HG03460 (cell line): ENCODE data around the gene MMS22L.

ENCODE experiments used
- ATAC-seq: cut with Tn5 transposase; IDR thresholded peaks from one replicate; pipeline ENCODE4 v1.9.1; 2021; ENCODE audit not compliant: unreplicated experiment

MMS22L gene

GRCh38 chr6:97095311-97095850 lies 187.6 kb downstream of the MMS22L start:
- no peak for ATAC-seq

DNA sequence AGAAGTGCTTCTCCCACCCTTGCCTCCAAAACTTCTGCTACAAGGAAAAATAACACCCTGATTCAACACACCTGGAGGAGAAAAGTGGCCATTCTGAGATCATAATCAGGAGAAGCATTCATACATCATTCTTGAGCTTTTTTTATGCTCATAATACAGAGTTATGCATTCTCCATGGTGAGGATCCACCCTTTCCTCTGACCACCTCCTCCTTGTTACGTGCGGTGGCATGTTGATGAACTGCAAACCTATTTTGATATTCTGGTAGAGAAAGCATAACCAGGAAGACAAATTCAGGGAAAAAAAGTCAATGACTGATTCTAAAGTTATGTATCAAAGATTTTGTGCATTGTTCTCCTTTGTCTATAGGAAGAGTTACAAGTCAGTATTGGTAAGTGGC lies 188.6 kb downstream of the MMS22L start:
- no peak for ATAC-seq

DNA sequence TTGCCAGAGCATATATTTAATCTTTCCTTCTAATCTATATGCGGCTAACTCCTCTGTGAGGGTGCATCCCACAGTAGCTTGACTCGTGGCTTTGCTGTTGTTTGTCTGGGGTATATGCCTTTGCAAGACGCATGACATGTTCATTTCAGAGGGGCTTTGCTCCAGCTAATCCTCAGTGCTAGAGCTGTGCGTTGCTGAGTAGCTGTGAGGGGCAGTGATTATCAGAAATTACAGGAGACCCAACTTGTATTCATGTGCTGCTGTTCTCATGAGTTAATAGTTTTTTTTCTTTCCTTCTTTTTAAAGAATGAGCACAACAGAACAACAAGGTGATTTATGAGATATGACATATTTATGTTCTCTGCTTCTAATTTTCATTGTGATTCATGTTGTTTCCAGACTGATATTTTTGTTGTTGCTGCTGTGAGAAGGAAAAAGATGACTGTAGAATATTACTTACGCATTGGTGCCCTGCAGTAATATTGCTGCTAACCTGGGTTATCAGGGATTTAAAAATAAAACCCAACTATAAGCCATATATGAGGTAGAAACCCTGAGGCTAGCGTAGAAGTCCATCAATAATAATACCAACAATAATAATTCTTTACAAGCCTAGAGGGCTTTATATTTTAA lies 190.2 kb downstream of the MMS22L start:
- no peak for ATAC-seq
